Smooth muscle cell of bladder (primary cell): Measurements from ENCODE around the gene NBPF9. TPM values are rescaled to one million over a fixed set of nuclear protein-coding genes. Genes with fewer than 3 reads are reported as not detected.

Source experiments
- total RNA-seq: library from RNA; depleted of rRNA; stranded (reverse); fragments of >200 nt; gene quantifications from 2 replicates; pipeline ENCODE4 v1.2.3, GENCODE V29; 2014

The NBPF9 gene, protein sequence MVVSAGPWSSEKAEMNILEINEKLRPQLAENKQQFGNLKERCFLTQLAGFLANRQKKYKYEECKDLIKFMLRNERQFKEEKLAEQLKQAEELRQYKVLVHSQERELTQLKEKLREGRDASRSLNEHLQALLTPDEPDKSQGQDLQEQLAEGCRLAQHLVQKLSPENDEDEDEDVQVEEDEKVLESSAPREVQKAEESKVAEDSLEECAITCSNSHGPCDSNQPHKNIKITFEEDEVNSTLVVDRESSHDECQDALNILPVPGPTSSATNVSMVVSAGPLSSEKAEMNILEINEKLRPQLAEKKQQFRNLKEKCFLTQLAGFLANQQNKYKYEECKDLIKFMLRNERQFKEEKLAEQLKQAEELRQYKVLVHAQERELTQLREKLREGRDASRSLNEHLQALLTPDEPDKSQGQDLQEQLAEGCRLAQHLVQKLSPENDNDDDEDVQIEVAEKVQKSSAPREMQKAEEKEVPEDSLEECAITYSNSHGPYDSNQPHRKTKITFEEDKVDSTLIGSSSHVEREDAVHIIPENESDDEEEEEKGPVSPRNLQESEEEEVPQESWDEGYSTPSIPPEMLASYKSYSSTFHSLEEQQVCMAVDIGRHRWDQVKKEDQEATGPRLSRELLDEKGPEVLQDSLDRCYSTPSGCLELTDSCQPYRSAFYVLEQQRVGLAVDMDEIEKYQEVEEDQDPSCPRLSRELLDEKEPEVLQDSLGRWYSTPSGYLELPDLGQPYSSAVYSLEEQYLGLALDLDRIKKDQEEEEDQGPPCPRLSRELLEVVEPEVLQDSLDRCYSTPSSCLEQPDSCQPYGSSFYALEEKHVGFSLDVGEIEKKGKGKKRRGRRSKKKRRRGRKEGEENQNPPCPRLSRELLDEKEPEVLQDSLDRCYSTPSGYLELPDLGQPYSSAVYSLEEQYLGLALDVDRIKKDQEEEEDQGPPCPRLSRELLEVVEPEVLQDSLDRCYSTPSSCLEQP (N-terminal part only)
- 12.1 and 17.8 TPM in 2 replicates for total RNA-seq

DNA sequence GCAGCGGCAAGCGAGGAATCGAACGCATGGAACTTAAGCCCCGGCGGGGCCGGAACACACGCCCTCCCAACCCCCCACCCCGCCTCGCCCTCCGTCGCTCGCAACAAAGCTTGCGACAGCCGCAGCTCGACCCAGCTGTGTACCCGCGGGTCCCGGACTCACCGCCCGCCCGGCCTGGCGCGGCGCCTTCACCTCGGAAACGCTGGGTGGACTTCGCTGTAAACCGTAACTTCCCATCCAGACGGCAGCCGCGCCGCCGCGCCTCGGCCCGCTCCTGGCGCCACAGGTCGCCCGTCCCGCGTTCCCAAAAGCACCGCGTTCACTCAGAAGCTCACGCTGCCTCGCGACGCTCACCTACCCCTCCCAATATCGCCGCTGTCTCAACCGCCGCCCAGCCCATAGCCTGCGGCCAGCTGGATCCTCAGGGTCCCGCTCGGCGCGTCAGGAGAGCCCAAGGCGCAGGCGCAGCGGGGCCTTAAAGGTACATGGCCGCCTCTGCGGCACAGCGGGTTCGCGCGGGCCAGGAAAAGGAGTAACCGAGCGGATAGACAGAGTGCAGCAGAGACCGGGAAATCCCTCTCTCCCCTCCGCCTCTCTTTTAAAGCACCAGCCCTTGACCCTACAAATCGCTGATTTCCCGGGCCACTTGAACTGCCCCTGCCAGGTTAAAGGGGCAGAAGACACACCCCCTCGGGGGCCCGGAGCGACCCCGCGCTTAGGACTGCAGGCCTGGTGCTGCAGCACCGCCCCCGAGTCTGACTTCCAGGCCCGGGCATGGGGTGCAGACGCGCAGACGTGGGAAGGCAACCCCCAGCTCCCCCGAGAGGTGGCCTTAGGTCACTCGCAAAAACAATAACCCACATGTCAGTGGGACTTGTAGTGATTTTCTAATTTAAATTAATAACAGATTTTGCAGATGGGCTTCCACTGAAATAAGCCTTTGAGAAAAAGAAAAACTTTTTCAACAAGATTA is at the start of gene NBPF9:
NBPF9 (minus strand) TSS at position 443 of the 973 bp plus-strand sequence. CDS start 21,412 bp downstream, outside the sequence.

